NCI-H82 (cell line): ENCODE results near the gene ABI3BP.

Experiments
- DNase-seq: peaks from one replicate; lab custom pipeline; 2025; lab: John Stamatoyannopoulos, UW

ABI3BP gene

GRCh38 chr3:100831629-100832028 lies 161.6 kb downstream of the ABI3BP start:
- DNase-seq: no peak

DNA sequence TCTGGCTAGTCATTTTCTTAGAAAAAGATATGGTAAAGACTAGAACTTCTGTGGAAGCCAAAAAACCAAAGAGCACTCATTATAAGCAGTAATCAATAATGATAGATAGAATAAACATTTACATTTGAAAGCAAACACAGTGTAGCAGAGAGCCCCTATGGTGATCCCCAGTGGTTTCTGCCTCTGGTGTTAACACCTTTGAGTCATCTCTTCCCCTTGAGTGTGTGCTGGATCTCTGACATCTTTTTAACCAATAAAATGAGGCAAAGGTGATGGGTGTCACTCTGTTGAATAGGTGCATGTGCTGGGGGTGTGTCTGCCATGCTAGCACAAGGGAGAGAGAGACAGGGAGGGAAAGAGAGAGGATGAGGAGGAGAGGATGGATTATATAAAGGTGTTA lies 162.3 kb downstream of the ABI3BP start:
- no peak for DNase-seq

DNA sequence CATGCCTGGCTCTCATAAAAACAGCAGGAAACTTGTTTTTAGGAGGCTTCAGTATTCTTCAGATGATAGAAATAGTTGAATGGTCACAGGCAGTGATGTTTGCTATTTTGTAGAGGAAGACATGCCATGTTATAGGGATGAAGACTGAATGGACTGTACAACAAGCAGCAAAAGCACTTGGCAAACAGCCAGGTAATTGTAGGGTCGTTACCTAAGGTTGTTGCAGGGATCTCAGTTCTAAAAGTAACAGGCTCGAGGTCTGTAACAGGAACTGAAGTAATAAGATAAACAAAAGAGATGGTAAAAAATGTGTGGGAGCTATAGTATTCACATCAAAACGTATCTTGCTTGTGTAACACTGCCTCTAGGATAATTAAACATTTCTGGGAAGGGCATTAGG lies 167.6 kb downstream of the ABI3BP start:
- peak; percentile 52 for DNase-seq

- no peak for DNase-seq
These were observed 177.6 kb downstream of the ABI3BP start for GRCh38 chr3:100815583-100815982.

DNA sequence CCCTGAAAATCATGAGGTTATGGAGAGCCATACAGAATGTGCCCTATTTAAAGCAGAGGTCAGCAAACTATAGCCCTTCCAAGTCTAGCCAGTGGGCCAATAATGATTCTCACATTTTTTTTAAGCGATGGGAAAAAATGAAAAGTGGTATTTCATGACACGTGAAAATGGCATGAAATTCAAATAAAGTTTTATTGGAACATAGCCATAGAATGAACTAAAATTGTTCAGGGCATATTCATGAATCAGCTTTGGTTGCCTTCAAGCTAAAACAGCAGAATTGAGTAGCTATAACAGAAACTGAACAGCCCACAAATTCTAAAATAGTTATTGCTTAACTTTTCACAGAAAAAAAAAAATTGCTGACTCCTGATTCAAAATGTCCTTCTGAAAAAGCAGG lies 179.4 kb downstream of the ABI3BP start:
- no peak for DNase-seq

DNA sequence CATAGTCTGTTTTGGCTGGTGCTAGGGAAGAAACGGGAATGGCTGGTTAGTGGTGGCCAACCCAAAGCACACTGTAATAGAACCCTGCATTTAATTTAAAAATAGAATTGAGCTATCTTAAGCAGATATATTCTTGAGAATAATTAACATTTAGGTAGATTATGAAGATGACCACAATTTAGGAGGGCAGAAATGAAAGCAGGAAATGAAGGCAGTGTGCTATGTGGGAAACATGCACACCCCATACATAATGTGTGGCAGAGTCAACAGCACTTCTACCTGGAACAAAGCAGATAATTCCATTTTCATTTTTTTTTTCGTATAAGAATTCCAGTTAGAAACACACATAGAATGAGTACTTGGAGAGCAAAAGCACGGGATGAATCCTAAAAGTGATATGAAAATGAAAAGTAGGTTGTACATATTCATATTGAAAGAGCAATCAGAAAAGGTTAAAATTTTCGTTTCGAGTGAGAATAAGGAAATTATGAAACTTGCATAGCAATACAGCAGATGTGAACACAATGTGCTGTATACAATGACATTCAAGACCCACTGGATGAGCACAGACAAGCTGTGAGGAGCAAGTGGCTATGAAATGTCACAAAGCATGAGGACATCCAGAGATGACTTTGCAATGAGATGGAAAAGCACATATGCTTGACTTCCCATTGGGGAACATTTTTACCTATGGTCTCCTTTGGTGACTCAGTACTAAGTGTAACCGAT lies 181.3 kb downstream of the ABI3BP start:
- no peak for DNase-seq

- no peak for DNase-seq
These were observed 182.6 kb downstream of the ABI3BP start for GRCh38 chr3:100810671-100811070.

GRCh38 chr3:100804631-100805030 lies 188.6 kb downstream of the ABI3BP start:
- no peak for DNase-seq

DNA sequence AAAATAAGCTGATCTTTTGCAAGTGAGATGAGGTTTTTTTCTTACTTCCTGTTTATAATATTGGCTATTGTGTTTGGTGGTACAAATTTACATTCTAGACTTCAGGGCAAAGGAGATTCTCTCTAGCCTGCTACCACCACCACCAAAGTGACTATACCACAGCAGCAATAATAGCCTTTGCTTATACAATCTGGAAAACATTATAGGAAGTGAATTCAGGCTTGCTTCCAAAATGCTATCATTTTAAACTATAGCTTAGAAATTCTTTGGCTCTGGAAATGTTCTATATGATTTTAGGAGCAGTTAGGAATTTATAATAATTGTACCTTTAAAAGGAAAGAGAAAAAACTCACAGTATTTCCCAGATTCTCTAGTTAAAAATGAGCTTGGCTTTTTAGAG lies 189.5 kb downstream of the ABI3BP start:
- no peak for DNase-seq

GRCh38 chr3:100802126-100802525 lies 191.1 kb downstream of the ABI3BP start:
- DNase-seq: no peak

GRCh38 chr3:100798012-100798411 lies 195.2 kb downstream of the ABI3BP start:
- DNase-seq: no peak

DNA sequence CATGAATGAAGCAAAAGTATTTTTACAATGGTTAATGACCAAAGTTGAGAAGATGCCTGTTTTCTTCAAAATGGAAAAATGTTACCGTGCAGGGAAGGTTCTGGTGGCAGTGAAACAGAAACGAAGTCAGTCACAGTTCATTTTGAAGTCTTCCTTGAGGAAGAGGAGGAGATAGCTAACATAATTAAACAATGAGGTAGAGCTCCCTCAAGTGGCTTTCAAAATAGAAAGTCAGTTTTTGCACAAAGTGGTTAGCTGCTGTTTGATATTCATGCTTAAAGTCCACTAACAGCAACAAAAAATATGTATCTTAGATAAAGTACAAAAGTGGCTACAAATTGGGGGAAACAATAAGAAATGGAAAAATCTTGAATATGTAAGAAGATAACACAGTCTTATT lies 196.7 kb downstream of the ABI3BP start:
- peak; percentile 30 for DNase-seq

- DNase-seq: peak; percentile 82
These were observed 203.6 kb downstream of the ABI3BP start for GRCh38 chr3:100789579-100789978.

DNA sequence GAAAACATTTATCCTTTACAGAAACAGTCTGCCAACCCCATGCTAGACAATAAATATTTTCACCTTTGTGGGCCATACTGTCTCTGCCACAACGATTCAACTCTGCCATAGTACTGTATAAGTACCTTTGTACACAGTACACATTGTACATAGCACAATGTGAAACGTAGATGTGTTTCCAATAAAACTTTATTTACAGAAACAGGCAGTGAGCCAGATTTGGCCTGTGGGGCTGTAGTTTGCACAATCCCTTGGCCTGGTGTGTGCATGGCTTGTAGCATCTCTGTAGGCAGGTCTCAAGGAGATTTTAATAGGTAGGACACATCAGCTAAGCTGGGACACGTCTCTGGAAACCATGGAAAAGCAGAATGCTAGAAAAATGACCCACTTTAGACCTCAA lies 209.6 kb downstream of the ABI3BP start:
- DNase-seq: no peak

DNA sequence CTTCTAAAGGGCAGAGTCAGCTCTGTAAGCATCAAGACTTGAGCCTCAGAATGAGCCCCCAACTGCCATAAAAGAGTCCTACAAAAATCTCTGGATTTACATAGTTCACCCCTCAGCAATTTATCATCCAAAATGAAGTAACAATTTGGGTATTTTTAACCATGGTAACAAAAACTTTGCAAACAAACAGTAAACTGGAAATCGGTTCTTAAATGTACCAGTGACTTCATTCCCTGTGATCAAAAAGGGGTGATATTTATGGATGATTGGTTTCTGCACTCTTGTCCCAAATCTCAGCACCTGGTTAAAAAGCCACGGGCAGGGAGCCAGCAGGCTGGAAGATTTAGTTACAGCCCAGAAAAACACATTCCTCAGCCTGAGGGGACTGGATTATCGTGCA lies 210.3 kb downstream of the ABI3BP start:
- no peak for DNase-seq

GRCh38 chr3:100782348-100782747 lies 210.9 kb downstream of the ABI3BP start:
- no peak for DNase-seq

GRCh38 chr3:100781301-100781700 lies 211.9 kb downstream of the ABI3BP start:
- no peak for DNase-seq

DNA sequence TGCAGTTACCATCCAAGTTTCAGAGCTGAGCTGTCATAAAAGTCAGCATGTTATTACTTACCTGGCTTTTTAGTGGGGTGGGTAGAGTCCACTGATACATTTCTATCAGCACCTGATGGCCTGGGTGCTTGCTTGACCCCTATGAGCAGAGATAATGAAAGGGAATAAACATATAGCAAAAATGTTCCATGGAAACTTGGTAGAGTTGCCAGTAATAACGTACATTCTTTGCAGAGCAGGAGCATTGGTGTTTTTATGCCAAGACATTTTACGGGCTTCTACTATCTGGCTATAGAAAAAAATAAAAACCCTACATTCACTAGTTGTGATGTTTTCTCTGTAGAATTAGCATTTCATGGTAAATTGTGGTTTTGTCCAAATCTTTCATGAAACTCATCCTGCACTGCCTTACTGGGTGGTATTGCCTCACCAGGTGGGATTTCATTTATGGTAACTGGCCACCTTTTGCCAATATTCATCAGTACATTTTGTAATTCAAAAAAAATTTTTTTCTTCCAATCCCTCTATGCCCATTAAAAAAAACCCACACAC lies 213.1 kb downstream of the ABI3BP start:
- DNase-seq: no peak

DNA sequence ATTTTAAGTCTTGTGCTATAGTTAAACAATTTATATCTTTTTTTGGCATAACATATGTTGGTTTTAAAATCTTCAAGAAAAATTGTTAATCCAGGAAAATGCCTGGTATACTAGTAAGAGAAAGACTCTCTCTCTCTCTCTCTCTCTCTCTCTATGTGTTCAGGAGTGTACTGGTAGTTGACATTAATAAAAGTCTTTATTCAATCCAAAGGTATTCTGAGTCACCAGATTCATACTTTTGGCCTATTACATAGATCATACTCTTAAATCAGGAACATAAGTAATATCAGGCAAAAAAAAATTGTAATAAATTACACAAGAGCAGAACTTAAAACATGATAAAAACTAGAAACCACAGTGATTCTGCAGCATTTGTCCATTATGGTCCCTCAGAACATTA lies 213.7 kb downstream of the ABI3BP start:
- no peak for DNase-seq

DNA sequence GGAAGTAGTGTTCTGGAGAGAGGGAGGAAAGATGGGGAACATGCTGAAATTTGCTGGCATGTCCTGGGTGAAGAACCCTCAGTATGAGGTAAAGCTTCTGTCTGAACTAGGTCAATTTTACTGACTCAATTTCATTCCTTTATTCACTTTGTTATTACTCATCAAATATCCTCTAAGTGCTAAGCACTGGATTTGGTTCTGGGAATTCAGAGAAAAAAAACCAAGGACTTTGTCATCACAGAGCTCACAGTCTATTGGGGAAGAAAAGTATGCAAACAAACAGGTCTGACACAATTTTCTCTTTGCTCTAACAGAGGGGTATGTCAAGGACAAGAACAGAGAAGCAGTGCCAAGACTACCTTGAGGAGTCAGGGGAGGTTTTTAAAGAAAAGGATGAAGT lies 215.9 kb downstream of the ABI3BP start:
- DNase-seq: no peak

DNA sequence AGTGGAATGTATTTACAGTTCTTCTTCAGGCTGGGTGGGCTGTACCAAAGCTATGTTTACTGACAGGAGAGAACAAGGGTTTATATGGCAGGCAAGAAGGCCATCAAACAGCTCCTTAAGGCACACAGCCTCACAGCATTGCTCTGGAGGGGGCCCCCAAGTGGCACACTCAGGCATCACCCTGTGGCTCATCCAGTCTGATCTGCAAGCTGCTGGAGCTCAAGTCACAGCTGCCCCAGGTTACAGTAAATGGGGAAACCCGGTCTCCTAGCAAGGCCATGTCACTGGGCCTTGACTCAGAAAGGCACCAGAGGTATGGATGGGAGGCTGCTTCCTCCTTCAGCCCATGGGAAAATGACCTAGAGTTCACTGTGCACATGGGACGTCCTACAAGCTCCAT lies 216.5 kb downstream of the ABI3BP start:
- DNase-seq: peak; percentile 27

DNA sequence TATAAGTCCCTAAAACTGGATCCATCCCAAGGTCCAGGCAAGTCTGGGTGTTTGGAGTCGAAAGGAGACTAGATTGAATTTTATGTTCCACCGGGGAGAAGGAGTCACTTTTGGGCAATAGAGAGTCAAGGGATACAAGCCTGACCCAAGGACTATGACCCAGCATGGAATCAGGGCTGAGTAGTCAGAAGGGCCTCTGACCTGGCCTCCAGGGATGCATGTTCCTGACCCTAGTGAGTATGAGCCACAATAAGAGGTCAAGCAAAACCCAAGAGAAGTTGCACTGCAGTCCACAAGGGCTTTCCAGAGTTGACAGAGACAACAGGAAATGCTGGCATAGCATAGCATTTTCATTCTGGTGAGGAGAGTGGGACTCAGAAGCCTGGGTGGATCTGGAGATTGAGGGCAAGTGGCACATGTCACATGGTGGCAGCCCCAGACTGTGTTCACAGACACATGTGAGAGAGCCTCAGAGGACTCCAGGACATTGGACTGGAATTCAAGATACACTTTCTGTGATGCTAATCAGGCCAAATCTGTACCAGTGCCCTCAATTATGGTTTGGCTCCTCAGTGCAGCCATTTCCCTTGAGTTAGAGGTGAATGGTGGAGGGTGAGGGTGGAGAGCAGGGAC lies 217.0 kb downstream of the ABI3BP start:
- DNase-seq: no peak

GRCh38 chr3:100775669-100776068 lies 217.6 kb downstream of the ABI3BP start:
- no peak for DNase-seq

DNA sequence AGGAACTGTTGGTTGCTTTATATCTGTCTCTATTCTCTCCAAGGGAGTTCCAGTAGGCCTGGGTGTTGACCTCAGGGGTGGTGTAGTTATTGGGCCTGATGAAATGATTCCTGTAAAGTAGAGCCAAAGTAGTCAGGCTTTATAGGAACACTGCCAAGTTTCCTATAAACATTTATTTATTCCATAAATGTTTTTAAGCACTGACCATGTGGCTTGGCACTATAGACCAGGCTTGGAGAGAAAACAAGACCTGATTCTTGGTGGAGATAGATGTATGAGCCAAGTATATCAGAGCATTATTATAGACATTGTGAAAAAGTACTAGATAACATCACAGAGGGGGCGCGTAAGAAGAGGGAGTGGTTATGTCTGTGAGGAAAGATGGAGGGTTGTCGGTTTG lies 218.0 kb downstream of the ABI3BP start:
- DNase-seq: no peak
